ENCODE results near the gene TUBD1.
"Not testable (repeated sequence)": the region's sequence is repeated elsewhere in the genome, so short reads cannot be mapped to it uniquely, and the experiment has no call there.

The TUBD1 gene

DNA sequence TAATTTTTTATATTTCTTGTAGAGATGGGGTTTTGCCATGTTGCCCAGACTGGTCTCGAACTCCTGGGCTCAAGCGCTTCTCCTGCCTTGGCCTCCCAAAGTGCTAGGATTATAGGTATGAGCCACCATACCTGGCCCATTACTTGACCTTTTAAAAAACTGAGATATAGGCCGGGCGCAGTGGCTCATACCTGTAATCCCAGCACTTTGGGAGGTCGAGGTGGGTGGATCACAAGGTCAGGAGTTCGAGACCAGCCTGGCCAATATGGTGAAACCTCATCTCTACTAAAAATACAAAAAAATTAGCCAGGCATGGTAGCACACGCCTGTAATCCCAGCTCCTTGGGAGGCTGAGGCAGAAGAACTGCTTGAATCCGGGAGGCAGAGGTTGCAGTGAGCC is 19.3 kb downstream of the TUBD1 start:
- DNase-seq, result not testable (repeated sequence)

GRCh38 chr17:59872351-59872750 is 20.4 kb downstream of the TUBD1 start:
- DNase-seq, result no peak

- no peak for DNase-seq
These were observed 22.3 kb downstream of the TUBD1 start for GRCh38 chr17:59870482-59870881.

DNA sequence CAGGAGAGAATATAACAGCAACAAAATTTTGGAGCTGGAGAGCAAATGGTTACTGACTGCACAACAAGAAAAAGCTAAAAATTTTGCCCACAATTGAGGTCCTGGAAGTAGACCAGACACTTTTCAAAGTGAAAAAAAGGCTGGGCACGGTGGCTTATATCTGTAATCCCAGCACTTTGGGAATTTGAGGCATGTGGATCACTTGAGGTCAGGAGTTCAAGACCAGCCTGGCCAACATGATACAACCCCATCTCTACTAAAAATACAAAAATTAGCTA is 22.9 kb downstream of the TUBD1 start:
- no peak for DNase-seq

DNA sequence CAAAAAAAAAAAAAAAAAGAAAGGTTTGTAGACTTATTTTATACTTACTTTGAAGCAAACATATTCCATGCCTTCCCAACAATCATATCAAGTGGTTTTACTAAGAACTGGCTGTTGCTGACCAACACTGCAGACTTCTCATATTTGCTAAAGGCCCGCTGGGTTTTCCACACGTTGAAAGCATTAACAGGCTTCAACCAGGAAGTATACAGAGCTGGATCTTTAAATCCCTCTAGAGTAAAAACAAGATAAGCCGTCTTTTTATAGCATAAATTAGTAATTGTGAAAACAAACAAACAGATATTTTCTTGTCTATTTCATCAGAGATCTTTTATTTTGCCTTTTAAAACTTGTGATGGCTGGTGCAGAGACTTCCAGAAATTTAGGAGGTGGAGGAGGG is 29.1 kb downstream of the TUBD1 start:
- no peak for DNase-seq

DNA sequence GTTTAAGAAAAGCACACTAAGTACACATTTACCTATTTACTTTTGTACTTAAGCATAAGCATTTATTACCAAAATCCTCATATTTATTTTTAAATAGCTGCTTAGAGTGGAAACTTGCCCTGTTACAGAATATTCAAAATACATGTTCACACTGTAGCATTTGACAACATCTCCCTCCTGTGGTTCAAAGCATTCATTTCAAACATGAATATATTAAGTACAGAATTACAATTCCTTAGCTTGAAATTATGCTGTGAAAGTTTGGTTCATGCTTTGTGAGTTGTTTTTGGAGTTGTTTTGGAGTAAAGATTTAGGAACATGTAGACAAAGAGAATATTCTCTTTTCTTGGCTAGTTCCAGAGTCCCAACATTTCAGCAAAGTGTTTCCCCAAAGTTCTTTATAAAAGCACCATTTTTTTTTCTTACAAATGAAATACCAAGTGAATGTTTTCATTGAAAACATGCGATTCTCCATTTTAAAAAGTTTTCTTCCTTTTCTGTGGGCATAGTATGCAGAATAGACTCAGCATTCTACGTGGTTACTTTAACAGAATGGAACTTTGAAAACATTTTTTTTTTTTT is 33.2 kb downstream of the TUBD1 start:
- no peak for DNase-seq

GRCh38 chr17:59858932-59859331 is 33.8 kb downstream of the TUBD1 start:
- DNase-seq, result no peak

DNA sequence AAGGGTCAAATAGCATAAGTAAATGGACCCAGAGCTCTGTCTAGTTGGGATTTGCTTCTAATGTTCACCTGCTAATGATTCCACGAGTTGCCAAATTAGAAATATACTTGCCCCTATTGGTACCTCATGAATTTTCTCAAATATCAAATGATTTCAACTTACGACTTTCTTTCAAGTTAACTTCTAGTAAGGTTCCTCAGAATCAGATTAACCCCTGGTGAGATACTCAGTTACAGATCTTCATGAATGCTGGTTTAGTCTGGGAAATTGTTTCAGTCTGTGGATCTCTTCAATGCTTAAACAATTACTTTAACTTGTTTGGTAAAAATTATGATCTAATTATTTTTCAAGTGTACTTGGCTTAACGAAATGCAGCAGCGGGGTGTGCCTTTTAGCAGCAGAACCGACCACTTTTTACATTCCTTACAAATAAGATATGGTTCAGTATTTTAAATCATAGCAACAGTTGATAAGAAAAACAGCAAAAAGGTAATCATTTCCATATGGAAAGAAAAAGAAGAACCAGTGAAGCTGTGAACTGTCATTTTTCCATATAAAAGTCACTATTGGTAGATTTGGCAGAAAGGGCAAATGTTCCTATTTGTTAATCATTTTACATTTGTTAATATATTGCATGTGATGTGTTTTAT is 34.5 kb downstream of the TUBD1 start:
- no peak for DNase-seq

GRCh38 chr17:59856859-59857794 is 35.6 kb downstream of the TUBD1 start:
- DNase-seq, result no peak

DNA sequence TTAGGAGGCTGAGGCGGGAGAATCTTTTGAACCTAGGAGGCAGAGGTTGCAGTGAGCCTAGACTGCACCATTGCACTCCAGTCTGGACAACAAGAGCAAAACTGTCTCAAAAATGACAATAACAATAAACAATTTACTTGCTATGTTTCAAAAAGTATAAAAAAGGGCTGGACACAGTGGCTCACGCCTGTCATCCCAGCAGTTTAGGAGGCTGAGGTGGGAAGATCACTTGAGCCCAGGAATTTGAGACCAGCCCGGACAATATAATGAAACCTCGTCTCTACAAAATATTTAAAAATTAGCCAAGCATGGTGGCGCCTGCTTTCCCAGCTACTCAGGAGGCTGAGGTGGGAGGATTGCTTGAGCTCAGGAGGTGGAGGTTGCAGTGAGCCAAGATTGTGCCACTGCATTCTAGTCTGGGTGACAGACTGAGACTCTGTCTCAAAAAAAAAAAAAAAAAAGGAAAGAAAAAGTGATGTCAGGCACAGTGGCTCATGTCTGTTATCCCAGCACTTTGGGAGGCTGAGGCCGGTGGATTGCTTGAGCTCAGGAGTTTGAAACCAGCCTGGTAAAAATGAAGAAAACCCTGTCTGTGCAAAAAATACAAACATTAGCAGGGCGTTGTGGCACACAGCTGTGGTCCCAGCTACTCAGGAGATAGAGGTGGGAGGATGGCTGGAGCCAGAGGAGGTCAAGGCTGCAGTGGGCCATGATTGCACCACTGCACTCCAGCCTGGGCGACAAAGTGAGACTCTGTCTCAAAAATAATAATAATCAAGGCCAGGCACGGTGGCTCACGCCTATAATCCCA is 38.6 kb downstream of the TUBD1 start:
- DNase-seq, result not testable (repeated sequence)

GRCh38 chr17:59853168-59853918 is 39.4 kb downstream of the TUBD1 start:
- peak; percentile 27 for DNase-seq

- DNase-seq, result not testable (repeated sequence)
These were observed 39.9 kb downstream of the TUBD1 start for GRCh38 chr17:59852847-59853167.

GRCh38 chr17:59851439-59852375 is 41.0 kb downstream of the TUBD1 start:
- no peak for DNase-seq

DNA sequence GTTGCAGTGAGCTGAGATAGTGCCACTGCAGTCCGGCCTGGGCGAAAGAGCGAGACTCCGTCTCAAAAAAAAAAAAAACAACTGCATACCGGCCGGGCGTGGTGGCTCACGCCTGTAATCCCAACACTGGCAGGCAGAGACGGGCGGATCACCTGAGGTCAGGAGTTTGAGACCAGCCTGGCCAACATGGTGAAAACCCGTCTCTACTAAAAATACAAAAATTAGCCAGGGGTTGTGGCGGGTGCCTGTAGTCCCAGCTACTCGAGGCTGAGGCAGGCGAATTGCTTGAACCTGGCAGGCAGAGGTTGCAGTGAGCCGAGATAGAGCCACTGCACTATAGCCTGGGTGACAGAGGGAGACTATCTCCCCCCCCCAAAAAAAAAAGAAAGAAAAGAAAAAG is 42.4 kb downstream of the TUBD1 start:
- DNase-seq, result not testable (repeated sequence)

DNA sequence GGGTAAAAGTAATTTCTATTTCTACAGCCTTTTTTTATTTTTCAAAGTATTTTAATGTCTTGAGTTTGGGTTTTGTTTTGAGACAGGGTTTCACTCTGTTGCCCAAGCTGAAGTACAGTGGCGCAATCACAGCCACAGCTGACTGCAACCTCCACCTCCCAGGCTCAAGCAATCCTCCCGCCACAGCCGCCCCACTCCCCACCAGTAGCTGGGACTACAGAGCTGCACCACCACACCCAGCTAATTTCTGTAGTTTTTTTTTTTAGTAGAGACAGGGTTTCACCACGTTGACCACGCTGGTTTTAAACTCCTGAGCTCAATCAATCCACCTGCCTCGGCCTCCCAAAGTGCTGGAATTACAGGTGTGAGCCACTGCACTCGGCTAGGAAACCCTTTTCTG is 44.0 kb downstream of the TUBD1 start:
- DNase-seq, result no peak

GRCh38 chr17:59848385-59848668 is 44.4 kb downstream of the TUBD1 start:
- DNase-seq, result no peak

- no peak for DNase-seq
These were observed 46.2 kb downstream of the TUBD1 start for GRCh38 chr17:59846394-59847165.

GRCh38 chr17:59845595-59846393 is 46.9 kb downstream of the TUBD1 start:
- no peak for DNase-seq

DNA sequence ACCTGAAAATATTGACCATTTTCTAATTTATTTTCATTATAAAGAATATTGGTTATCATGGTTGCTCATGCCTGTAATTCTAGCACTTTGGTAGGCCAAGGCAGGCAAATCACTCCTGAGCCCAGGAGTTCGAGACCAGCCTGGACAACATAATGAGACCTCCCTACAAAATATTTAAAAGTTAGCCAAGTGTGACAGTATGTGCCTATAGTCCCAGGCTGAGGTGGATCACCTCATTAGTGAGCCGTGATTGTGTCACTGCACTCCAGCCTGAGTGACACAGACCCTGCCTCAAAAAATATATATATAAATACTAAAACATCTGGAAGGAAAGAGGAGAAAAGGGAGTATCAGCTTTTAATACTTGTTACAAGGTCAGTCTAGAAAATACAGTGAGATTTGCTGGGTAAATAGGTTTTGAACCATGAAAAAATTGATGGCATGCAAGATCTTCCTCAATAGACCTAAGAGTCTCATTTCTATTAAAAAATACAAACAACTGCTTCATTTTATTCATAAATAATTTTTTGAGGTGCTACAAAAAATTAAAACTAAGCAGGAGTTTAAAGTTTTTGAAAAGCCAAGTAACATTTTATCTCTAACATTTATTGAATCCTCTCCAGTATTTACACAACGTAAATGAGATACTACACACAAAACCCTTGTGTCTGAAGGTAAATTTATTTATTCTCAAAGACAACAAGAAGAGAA is 47.7 kb downstream of the TUBD1 start:
- DNase-seq, result no peak

All from 8988T (cell line).